ENCODE measurements around the gene PERM1.
"Not testable (repeated sequence)": the region's sequence is repeated elsewhere in the genome, so short reads cannot be mapped to it uniquely, and the experiment has no call there.

The PERM1 gene

DNA sequence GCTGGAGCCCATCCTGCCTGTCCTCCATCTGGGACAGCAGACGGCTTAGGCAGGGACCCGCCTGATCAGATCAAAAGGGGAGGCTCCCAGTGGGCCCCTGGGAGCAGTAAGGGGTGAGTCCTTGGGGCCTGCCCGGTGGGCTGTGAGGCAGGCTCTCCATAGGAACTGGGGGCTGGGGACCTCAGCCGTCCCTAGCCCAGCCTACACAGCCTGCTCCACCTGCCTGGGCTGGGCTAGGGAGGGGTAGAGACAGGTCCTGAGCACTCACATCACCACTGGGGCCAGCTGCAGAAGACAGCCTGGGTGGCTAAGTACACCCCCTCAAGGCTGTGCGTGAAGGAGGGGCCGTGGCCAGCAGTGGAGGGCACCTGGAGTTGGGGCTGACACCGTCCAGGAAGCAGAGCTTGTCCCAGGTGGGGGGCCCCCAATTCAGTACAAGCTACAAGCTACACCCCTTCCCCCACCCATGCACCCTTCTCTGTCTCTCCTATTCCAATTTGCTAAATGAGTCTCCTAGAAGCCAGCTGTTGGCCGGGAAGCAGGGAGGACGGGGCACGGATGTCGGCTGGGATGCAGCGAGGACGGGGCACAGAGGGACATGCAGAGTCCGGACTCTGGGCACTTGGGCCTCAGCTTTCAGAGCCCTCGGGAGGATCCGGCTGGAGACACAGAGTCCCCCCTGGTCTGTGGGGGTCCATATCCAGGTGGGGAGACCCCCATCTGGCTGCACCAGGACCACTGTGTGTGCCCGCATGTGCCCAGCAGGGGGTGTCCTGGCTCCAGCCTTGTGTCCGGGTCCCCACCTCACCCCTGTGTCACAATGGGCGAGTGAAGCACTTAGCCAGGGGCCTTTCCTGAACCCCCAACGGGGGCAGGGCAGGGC lies 33.1 kb upstream of the PERM1 start:
- in situ Hi-C loops (cut with HindIII; ENCODE audit: low sequenced_read_pairs) = no loop called here

DNA sequence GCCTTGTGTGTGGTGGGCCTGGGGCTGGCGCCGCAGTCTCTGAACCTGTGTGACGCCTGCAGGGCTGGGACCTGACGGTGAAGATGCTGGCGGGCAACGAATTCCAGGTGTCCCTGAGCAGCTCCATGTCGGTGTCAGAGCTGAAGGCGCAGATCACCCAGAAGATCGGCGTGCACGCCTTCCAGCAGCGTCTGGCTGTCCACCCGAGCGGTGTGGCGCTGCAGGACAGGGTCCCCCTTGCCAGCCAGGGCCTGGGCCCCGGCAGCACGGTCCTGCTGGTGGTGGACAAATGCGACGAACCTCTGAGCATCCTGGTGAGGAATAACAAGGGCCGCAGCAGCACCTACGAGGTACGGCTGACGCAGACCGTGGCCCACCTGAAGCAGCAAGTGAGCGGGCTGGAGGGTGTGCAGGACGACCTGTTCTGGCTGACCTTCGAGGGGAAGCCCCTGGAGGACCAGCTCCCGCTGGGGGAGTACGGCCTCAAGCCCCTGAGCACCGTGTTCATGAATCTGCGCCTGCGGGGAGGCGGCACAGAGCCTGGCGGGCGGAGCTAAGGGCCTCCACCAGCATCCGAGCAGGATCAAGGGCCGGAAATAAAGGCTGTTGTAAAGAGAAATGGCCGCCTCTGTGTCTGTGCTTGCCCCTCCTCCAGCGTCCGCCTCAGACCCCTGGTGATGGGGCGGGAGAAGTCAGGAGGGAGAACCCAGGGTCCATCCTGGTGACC lies 32.2 kb upstream of the PERM1 start:
- in situ Hi-C loops (cut with HindIII; ENCODE audit: low sequenced_read_pairs) = no loop called here

DNA sequence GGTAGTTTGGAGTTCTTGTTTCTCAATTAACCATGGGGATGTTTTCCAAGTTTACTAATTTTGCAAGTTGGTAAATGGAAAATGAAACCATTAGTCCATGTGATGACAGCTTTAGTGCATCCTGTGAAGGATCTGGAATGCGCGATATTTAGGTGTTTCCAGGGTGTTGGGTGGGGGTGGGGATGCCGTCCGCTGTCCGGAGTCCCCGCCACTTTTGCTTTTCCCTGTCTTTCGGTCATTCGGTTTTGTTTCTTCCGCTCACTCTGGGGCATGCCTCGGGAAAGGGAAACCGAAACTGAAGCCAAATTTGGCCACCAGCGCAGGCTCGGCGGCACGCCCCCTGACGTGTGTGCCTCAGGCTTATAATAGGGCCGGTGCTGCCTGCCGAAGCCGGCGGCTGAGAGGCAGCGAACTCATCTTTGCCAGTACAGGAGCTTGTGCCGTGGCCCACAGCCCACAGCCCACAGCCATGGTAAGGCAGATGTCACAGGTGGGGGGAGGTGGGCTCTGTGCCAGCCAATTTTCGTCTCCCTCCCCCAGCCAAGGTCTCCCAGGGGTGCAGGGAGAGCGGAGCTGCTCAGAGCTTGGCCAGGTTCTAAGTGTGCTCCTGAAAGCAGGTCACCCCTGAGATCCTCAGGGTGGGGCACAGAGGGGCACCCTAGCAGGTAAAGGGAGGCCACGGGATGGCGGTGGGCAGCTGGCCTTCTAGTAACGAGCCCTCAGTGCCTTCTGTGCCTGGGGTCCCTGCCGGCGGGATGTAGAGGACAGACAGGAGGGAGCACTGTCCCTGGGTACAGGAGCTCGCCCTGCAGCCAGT lies 31.4 kb upstream of the PERM1 start, which contains the start of gene ISG15:
ISG15 (plus strand) TSS at position 393 of the 817 bp plus-strand sequence; CDS start at position 470, 77 bp downstream.
- in situ Hi-C loops (cut with HindIII; ENCODE audit: low sequenced_read_pairs) = no loop called here

DNA sequence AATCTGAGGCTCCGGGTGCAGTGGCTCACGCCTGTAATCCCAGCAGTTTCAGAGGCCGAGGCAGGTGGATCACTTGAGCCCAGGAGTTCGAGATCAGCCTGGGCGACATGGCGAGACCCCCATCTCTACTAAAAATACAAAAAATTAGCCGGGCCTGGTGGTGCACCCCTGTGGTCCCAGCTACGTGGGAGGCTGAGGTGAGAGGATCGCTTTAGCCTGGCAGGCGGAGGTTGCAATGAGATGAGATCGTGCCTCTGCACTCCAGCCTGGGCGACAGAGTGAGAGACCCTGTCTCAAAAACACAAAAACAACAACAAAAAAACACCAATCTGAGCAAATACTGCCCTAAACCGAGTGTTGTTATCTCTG lies 30.8 kb upstream of the PERM1 start:
- in situ Hi-C loops (cut with HindIII; ENCODE audit: low sequenced_read_pairs) = not testable (repeated sequence)

DNA sequence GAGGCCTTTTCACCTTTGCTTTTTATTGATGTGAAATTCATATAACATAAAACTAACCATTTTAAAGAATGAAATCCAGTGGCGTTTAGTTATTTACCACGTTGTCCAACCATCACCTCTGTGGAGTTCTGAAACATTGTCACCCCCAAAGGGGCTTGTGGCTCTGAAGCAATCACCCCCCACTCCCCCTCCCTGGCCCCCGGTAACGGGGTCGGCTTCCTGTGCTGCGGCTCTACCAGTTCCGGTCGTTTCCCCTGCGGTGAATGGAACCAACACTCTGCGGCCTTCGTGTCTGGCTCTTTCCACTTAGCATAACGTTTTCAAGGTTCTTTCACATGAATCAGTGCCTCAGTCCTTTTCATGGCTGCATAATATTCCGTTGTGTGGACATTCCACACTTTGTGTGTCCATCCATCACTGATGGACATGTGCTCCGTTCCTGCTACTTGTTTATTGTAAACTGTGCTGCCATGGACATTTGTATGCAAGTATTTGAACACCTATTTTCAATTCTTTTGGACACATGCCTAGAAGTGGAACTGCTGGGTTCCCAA lies 29.6 kb upstream of the PERM1 start:
- in situ Hi-C loops (cut with HindIII; ENCODE audit: low sequenced_read_pairs) = no loop called here

DNA sequence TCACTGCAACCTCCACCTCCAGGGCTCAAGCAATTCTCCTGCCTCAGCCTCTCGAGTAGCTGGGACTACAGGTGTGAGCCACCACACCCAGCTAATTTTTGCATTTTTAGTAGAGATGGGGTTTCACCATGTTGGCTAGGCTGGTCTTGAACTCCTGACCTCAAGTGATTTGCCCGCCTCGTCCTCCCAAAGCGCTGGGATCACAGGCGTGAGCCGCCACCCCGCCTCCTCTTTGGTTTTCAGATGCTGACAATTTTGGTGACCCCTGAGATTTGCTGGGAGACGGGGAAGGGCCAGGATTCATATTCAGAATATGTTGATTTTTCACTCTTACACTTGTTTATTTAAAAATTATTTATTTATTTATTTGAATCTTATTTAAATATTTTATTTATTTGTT lies 28.2 kb upstream of the PERM1 start:
- in situ Hi-C loops (cut with HindIII; ENCODE audit: low sequenced_read_pairs) = not testable (repeated sequence)

DNA sequence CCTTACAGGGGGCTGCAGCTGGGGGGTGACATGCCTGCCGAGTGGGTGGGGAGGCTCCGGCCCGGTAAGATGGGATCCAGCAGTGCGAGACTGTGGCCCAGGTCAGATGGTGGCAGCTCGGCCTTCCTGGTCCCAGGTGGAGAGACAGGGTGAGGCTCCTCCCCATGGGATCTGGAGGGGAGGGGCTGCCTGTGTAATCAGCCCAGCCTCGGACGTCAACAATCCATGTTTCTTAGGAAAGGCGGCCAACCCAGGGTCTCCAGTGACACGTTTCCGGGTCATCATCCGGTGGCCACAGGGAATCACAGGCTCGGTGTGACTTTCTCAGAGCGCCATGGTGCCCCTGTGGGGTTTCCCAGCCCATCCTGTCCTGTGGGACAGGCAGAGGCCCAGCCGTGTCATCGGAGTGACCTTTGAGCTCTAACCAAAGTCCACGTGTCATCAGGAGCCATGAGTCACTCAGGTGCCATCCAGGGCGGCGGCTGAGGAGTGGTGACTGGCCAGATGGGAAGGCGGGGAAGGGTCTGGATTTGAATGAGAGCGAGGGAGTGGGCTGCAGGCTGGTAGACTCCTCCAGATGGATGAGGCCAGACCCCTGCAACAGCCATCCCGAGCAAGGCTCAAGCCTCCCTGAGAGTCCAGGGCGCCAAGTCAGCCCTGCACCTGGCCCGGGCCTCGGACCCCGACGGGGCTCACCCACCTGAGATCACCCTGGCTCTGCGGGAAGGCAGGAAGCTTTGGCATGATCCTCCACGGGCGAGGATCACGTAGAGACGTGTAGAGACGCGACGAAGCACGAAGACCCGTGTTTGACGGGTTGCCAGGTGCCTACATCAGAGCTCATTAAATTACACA lies 24.6 kb upstream of the PERM1 start:
- in situ Hi-C loops (cut with HindIII; ENCODE audit: low sequenced_read_pairs) = no loop called here

DNA sequence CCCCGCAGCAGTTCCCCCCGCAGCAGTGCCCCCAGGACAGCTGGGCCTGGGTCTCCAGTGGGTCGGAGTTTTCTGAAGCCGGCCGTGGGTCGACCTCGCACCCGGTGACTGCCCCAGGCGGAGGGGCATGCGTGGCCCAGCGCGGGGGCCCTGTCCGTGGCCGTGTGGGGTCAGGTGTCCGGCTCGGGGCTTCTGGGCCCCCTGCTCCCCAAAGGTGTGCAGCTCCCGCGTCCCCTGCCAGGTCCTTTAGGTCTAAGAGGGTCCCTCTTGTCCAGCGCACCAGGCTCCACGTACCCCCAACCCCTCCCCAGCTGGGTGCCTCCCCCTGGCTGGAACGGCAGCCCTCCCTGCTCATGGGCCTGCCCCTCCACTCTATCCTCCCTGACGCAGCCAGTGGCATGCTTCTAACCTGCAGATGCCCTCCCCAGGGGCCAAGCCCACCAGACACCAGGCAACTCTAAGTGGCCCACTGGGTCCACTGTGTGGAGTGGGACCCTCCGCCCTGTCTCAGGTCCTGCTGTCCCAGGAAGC lies 23.9 kb upstream of the PERM1 start:
- in situ Hi-C loops (cut with HindIII; ENCODE audit: low sequenced_read_pairs) = no loop called here

DNA sequence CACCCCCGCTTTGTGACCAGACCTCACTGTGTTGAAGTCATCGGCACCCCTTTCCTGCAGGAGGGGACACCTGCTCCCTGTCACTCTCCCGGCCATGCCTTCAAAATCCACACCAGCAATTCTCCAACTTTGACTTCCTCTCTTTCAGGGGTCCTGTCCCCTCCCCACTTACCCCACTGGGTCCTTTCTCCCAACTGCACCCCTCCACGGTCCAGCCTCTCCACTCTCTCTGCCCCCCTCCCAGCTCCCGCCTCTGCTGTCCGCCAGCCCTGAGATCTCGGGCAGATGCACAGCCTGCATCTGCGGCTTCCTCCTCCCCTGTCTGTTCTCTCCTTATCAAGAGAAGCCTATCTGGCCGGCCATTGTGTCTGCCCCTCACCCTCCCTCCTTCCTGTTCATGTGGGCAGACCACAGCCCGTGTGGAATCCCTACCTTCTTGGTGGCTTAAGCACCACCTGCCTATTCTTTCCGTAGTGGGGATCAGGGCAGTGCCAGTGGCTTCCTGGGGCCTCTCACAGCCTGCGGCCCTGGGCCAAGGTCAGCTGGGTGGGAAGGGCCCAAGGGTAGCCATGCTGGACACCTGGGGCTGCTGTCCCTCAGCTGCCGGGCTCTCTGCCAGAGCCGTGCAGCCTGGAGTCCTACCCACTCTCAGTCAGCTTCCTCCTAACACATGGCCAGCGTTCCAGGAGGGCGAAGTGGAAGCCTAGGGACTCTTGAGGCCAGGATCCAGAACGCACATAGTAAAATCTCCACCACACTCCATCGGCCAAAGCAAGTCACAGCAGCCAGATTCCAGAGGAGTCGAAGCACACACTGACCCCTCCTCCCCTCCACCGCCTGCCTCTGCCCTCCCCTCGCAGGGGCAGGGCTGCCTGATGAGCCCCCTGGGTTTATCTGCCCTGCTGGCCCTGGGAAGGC lies 23.1 kb upstream of the PERM1 start:
- in situ Hi-C loops (cut with HindIII; ENCODE audit: low sequenced_read_pairs) = no loop called here

DNA sequence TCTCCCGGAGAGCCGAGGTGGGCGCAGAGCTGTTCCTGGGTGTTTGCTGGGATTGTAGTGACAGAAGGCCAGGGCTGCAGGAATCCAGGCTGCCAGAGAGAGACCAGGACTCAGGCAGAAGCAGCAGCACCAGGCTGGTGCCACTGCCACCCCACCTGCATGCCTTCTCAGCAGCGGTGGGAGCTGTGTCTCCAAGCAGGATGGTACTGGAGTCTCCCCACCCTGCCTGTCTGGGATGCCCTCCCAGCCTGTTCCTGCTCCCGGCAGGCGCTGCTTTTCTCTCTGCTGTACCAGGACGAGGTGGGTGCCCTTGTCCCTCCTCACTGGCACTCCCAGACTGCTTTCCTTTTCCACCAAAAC lies 22.5 kb upstream of the PERM1 start:
- in situ Hi-C loops (cut with HindIII; ENCODE audit: low sequenced_read_pairs) = no loop called here

DNA sequence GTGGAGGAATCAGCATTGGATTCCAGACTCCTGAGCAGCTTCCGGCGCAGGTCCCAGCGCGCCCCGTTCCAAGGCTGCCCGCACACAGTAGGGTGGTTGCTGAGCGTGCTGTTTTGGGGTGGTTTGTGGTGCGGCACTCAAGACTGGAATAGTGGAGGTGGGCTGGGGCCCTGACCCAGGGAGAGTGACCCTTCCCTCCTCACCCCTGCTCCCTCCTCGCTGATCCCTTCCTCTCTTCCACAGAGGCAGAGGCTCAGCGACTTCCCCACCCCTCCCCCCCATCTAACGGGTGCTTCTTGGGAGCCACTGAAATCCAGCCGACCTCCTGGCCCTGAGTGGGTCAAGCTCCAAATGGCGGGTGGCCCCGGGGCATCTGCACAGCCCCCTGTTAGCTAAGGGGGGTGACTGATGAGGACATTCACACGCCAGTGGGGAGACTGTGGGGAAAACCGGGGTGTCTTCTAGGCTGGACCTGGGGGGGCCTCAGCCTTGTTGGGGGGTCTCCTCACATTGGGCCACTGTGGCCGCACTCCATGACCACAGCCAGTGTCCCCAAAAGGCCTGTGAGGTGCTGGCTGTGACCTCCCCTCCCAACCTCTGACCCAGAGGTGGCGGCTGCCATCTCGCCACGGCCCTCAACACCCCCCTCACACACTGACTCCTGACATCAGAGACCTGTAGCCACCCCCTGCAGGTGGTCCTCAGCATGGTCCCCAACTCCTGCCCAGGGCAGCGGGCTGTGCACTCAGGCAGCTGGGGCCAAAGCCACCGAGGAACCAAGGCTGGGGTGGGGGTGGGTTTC lies 21.9 kb upstream of the PERM1 start:
- in situ Hi-C loops (cut with HindIII; ENCODE audit: low sequenced_read_pairs) = no loop called here

DNA sequence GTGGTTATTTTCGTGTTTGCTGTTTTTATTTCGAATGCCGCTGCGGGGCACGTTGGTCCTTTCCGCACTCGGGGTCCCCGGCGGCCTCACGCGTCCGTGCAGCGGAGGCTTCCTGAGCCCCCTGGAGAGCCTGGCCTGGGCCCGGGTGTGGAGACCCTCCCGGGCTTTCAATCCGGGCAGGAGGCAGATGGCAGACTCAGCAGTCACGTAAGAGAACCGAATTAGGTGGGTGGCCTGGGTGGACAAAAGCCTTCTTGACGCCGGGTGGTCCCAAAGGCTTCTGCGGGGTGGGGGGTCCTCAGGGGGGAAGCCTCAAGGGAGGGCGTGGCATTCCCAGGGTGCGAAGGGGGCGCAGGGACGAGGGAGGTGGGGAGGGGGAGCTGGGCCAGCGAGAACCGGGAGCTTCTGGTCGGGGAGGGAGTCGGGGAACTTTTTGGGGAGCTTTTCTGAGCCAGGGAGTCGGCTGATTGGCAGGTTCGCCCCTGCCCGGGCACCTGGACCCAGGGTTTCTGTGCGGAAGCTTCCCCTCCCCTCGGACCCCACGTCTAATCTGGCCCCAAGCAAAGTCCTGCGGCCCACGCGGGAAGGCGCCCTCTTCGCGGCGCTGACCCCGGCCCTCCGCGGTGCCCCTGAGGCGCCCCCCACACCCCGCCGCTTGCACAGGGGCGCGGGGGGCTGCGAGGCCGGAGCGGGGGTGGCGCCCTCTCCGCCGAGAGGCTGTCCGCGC lies 19.3 kb upstream of the PERM1 start:
- in situ Hi-C loops (cut with HindIII; ENCODE audit: low sequenced_read_pairs) = no loop called here

DNA sequence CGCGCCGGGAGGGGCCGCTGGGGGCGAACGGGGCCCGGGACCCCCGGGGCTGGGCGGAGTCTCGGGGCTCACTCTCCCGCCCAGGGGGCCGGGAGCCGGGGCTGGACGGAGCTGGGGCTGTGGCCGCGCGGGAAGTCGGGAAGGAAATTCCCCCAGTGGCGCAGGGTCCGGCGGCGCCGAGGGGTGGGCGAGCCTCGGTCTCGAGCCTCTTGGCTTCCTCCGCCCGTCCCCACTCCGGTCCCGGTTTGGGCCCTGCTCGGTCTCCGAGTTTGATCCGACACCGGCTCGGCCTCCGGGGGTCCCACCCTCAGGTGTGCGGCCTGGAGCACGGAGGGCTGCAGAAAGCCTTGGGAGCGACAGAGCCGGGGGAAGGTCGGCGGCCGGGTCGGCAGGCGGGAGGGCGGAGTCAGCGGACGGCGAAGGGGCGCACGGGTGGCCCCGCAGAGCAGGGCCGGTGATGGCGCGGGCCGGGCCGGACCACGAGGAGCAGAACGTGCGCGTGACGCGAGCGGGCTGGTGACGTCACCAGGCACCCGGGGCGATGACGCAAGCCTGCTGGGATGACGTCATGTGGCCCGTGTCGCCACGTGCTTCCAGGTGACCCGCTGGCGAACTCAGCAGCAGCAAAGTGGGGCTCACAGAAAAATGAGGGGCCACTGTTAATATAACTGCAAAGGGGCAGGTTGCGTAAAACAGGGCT lies 18.6 kb upstream of the PERM1 start:
- in situ Hi-C loops (cut with HindIII; ENCODE audit: low sequenced_read_pairs) = no loop called here

DNA sequence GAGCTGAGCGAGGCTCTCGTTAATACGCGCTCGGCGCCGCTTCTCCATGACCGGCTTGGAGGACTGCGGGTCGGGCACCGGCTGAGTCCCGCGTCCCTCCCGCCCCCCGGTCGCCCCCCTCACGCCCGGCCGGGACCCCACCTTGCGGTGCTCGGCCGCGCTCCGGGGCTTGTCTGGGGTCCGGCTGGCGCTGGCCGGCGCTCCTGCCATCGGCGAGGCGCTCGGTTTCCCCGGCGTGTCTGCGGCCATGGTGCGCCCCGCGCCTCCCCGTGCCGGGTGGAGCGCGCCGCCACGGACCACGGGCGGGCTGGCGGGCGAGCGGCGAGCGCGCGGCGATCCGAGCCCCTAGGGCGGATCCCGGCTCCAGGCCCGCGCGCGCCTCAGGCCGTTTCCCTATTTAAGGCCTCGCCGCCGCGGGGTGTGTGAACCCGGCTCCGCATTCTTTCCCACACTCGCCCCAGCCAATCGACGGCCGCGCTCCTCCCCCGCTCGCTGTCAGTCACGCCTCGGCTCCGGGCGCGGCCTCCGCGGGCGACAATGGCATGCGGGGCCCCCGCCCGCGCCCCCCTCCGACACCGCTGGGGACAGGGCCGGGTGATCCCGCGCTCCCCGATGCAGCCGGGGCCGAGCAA lies 17.9 kb upstream of the PERM1 start, which contains the start of gene HES4:
HES4 (minus strand) TSS at position 373 of the 632 bp plus-strand sequence; CDS start at position 249, 124 bp downstream.
- in situ Hi-C loops (cut with HindIII; ENCODE audit: low sequenced_read_pairs) = no loop called here

DNA sequence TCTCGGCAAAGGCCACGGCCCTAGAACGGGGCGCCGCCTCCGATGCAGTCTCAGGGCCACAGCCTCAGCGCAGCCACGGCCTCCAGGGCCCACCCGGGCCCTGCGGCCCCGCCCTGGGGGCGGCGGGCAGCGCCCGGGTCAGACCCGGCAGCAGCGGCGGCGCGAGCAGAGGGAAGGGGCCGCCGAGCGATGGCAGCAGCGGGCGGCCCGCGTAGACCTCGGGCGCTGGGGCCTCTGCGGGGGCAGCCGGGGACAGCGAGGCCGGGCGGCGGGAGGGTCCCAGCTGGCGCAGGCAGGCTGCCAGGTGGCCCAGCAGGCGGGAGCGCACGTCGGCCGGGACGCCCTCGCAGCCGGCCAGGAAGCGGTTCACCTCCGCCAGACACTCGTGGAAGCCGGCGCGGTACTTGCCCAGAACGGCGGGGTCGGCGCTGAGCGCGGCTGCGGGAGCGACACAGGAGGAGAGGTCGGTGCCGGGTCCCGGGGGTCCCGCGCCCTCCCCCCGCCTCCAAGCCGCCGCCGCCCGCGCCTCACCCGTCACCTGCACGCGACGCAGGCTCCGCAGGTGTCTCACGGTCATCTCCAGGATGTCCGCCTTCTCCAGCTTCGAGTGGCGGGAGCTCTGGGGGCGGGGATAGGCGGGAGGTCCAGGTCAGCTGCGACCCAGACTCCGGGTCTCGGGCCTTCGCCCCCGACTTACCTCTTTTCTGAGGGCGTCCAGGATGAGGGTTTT lies 17.3 kb upstream of the PERM1 start:
- in situ Hi-C loops (cut with HindIII; ENCODE audit: low sequenced_read_pairs) = no loop called here

DNA sequence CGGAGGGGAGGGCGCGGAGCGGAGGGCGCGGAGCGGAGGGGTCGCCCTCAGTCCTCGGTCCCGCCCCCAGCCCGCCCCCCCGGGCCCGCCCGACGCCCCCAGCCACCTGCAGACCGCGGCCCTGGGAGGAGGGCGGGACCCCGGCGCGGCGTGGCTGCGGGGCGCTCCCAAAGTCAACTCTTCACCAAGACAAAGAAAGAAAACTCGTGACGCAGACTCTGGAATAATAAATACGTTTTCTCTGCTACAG lies 16.8 kb upstream of the PERM1 start:
- in situ Hi-C loops (cut with HindIII; ENCODE audit: low sequenced_read_pairs) = no loop called here
